ENCODE measurements around the gene NEAT1.

DNA sequence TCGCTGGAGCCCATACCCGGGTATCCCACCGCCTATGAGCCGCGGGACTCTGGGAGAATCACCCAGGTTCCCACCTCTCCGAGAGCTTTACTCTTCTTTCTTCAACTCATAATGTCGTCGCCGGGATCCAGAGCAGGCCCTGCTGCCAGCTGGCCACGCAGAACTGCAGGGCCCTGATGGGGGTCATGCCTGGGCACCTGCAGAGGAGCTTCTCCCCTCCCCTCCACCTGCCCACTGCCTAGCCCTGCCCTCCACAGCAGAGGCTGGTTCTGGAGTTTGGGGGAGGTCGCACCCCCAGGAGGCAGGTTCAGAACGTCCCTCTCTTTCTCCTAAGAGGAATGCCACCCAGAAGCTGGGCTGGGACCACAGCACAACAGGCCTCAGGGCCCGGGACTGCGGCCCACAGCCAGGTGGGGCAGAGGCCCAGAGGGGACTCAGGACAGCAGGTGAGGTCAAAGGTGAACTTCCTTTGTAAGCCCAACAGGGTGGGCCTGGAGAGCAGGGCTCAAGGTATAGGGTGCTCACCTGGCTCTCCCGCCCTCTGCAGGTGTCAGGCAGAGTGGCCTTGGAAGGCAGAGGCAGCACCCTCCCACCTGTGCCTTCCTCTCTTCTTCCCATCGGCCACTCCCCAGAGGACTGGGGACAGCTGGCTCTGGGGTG is 42.0 kb upstream of the NEAT1 start:
- no peak for TF ChIP-seq ZNF274 (IDR thresholded peaks at IDR 0.05; ENCODE audit: low read depth, low read length)
- no peak for TF ChIP-seq YY1 (IDR thresholded peaks at IDR 0.05; ENCODE audit: insufficient read depth, insufficient read length)
- no peak for TF ChIP-seq SUZ12 (IDR thresholded peaks at IDR 0.05; ENCODE audit: extremely low read depth, insufficient read depth, insufficient read length)
